HCEC 1CT (cell line): ENCODE data around the gene COMMD10.
"Not testable (repeated sequence)": the region's sequence is repeated elsewhere in the genome, so short reads cannot be mapped to it uniquely, and the experiment has no call there.

ENCODE experiments used
- DNase-seq: peaks from one replicate; pipeline ENCODE4 v3.0.0-alpha.2; 2017

COMMD10 gene

GRCh38 chr5:116104941-116105340 lies 20.1 kb downstream of the COMMD10 start:
- not testable (repeated sequence) for DNase-seq

GRCh38 chr5:116115163-116115562 lies 30.3 kb downstream of the COMMD10 start:
- no peak for DNase-seq

GRCh38 chr5:116130471-116130870 lies 45.6 kb downstream of the COMMD10 start:
- DNase-seq = peak; percentile 68

GRCh38 chr5:116130976-116131375 lies 46.2 kb downstream of the COMMD10 start:
- DNase-seq = no peak

- DNase-seq = no peak
Measured at GRCh38 chr5:116133281-116133680, 48.5 kb downstream of the COMMD10 start.

- DNase-seq = no peak
Measured at GRCh38 chr5:116135344-116135743, 50.5 kb downstream of the COMMD10 start.

GRCh38 chr5:116137544-116138378 lies 52.9 kb downstream of the COMMD10 start:
- peak; percentile 59 for DNase-seq

- no peak for DNase-seq
Measured at GRCh38 chr5:116142495-116142894, 57.7 kb downstream of the COMMD10 start.

GRCh38 chr5:116144103-116144502 lies 59.3 kb downstream of the COMMD10 start:
- peak; percentile 50 for DNase-seq

GRCh38 chr5:116144991-116145390 lies 60.2 kb downstream of the COMMD10 start:
- DNase-seq = no peak

GRCh38 chr5:116145416-116145815 lies 60.6 kb downstream of the COMMD10 start:
- no peak for DNase-seq

GRCh38 chr5:116152169-116152568 lies 67.3 kb downstream of the COMMD10 start:
- DNase-seq = no peak

GRCh38 chr5:116153687-116154174 lies 68.9 kb downstream of the COMMD10 start:
- DNase-seq = no peak

GRCh38 chr5:116154252-116154651 lies 69.4 kb downstream of the COMMD10 start:
- no peak for DNase-seq

GRCh38 chr5:116154931-116155330 lies 70.1 kb downstream of the COMMD10 start:
- no peak for DNase-seq

GRCh38 chr5:116157902-116158301 lies 73.1 kb downstream of the COMMD10 start:
- DNase-seq = no peak

GRCh38 chr5:116159006-116159405 lies 74.2 kb downstream of the COMMD10 start:
- DNase-seq = no peak

- DNase-seq = no peak
Measured at GRCh38 chr5:116174111-116174510, 89.3 kb downstream of the COMMD10 start.

GRCh38 chr5:116176121-116176520 lies 91.3 kb downstream of the COMMD10 start:
- no peak for DNase-seq

- DNase-seq = no peak
Measured at GRCh38 chr5:116178925-116179324, 94.1 kb downstream of the COMMD10 start.

- no peak for DNase-seq
Measured at GRCh38 chr5:116209166-116209565, 124.3 kb downstream of the COMMD10 start.

GRCh38 chr5:116212225-116212624 lies 127.4 kb downstream of the COMMD10 start:
- no peak for DNase-seq

GRCh38 chr5:116216246-116216645 lies 131.4 kb downstream of the COMMD10 start:
- no peak for DNase-seq

GRCh38 chr5:116225281-116225922 lies 140.6 kb downstream of the COMMD10 start:
- no peak for DNase-seq
